Type B pancreatic cell (in vitro differentiated cells): ENCODE measurements around the gene SPRTN. TPM values are rescaled to one million over a fixed set of nuclear protein-coding genes. Genes with fewer than 3 reads are reported as not detected.

Experiments used
- DNase-seq: peaks from one replicate; pipeline ENCODE4 v3.0.0; 2021; ENCODE audit warnings: mixed read lengths; ENCODE audit not compliant: unreplicated experiment; ENCODE audit errors: extremely low spot score
- H3K27ac Mint-ChIP-seq: 2 replicates; pipeline ENCODE4 v1.8.0; 2021; ENCODE audit warnings: mild to moderate bottlenecking, mixed read lengths
- H3K27me3 Mint-ChIP-seq: 2 replicates; pipeline ENCODE4 v1.8.0; 2021; ENCODE audit warnings: mixed read lengths
- H3K36me3 Mint-ChIP-seq: 2 replicates; pipeline ENCODE4 v1.8.0; 2021; ENCODE audit warnings: mixed read lengths
- H3K4me1 Mint-ChIP-seq: one replicate; pipeline ENCODE4 v1.8.0; 2021; ENCODE audit warnings: mixed read lengths; ENCODE audit not compliant: unreplicated experiment
- H3K4me3 Mint-ChIP-seq: 2 replicates; pipeline ENCODE4 v1.8.0; 2021; ENCODE audit warnings: mild to moderate bottlenecking, mixed read lengths
- H3K9me3 Mint-ChIP-seq: 2 replicates; pipeline ENCODE4 v1.8.0; 2021; ENCODE audit warnings: mixed read lengths
- total RNA-seq: library from RNA; stranded (reverse); gene quantifications from 2 replicates; pipeline ENCODE4 v1.2.1, GENCODE V29; 2021; ENCODE audit warnings: low replicate concordance
- TF ChIP-seq, protein P1 (sequence below): fragments of 200-600 bp; sonication (generic); conservative IDR thresholded peaks from 2 replicates; pipeline ENCODE4 v1.5.0; 2021; ENCODE audit warnings: antibody characterized with exemption, mild to moderate bottlenecking

SPRTN gene
- total RNA-seq, 1 donor from 2014 or later: 14.5 TPM

DNA sequence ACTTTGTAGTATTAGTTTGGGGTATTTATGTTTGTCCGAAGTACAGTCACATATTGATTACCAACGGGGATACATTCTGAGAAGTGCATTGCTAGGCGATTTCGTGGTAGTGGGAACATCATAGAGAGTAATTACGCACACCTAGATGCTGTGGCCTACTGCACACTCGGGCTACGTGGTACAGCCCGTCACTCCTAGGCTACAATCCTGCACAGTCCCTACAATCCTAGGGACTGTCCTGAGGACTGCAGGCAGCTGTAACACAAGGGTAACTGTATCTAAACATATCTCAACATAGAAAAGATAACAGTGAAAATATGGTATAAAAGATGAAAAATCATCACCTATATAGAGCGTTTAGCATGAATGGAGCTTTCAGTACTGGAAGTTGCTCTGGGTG, 19.0 kb upstream of the SPRTN start:
- Mint-ChIP-seq H3K27me3 (no peaks in the 10 kb centered on the region), H3K9me3 (no peaks in the 10 kb centered on the region), H3K36me3 (no peaks in the 10 kb centered on the region), H3K4me1 (no peaks in the 10 kb centered on the region), H3K4me3 (no peak overlapping the region), H3K27ac (no peak overlapping the region)
- DNase-seq: no peak
- TF ChIP-seq, protein P1, sequence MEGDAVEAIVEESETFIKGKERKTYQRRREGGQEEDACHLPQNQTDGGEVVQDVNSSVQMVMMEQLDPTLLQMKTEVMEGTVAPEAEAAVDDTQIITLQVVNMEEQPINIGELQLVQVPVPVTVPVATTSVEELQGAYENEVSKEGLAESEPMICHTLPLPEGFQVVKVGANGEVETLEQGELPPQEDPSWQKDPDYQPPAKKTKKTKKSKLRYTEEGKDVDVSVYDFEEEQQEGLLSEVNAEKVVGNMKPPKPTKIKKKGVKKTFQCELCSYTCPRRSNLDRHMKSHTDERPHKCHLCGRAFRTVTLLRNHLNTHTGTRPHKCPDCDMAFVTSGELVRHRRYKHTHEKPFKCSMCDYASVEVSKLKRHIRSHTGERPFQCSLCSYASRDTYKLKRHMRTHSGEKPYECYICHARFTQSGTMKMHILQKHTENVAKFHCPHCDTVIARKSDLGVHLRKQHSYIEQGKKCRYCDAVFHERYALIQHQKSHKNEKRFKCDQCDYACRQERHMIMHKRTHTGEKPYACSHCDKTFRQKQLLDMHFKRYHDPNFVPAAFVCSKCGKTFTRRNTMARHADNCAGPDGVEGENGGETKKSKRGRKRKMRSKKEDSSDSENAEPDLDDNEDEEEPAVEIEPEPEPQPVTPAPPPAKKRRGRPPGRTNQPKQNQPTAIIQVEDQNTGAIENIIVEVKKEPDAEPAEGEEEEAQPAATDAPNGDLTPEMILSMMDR: no peak

DNA sequence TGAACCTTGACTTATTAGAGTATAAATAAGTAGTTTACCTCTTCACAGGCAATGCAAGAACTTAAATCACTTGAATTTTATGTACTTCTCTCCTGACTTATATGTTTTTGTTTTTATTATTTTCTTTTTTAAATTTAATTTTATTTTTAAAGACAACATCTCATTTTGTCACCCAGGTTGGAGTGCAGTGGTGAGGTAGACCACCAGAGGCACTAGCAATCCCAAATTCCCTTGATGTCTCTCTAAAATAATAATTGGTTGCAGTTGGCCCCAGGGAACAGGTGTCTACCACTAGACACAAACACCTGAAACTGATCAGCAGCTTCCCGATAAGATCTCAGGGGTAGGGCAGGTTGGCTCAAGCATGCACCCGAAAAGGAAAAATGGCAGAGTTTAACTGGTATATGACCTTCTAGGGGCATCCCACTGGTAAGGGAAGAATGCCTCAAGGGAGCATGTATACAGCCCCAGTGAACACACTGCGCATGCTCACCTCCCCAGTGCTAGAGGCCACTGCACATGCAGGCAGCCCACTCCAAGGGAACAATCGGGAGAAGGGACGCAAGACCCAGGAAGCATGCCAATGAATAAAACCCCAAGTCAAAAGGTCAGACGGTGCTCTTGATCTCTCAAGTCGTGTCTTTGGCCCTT, 15.1 kb upstream of the SPRTN start:
- no peaks in the 10 kb centered on the region for H3K9me3 Mint-ChIP-seq
- no peak overlapping the region for H3K4me3 Mint-ChIP-seq
- TF ChIP-seq, protein P1: peak; percentile 48
- H3K27ac Mint-ChIP-seq: no peak overlapping the region
- H3K36me3 Mint-ChIP-seq: no peaks in the 10 kb centered on the region
- no peaks in the 10 kb centered on the region for H3K4me1 Mint-ChIP-seq
- H3K27me3 Mint-ChIP-seq: no peaks in the 10 kb centered on the region
- DNase-seq: no peak

DNA sequence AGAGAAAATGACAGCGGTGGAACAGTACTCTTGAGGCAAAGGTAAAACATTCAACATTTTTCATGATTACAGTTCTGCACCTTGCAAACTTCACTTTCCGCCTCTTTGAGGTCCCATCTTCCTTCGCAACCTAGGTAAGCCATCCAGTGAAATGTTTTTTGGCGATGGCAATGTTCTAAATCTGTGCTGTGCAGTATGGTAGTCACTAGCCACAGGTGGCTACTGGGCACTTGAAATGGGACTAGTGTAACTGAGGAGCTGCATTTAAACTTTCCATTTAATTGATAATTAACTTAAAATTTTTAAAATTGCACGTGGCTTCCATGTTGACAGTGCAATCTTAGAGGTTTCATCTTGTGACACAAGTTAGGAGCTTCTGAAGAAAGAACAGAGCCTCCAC, 13.4 kb upstream of the SPRTN start:
- no peak overlapping the region for H3K27ac Mint-ChIP-seq
- H3K36me3 Mint-ChIP-seq: no peaks in the 10 kb centered on the region
- TF ChIP-seq, protein P1: no peak

DNA sequence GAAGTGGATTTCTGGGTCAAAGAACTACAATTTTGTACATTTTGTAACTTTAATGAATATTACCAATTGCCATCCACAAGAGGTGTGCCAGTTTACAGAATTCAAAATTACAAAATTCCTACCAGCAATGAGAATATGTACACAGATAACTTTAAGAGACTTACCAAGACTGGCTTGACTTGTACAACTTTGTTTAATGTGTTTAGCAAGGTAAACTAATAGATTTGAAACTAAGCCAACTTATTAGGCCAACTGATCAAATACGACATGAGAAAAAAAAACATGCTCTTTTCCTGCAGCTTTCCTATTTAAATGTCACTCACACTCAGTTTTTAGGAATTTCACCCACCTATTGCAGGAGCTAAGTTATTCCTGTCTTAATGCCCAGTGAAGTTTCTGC, 11.8 kb upstream of the SPRTN start:
- Mint-ChIP-seq H3K27me3 (no peaks in the 10 kb centered on the region), H3K9me3 (no peaks in the 10 kb centered on the region), H3K4me1 (no peaks in the 10 kb centered on the region), H3K4me3 (no peak overlapping the region), H3K27ac (no peak overlapping the region), H3K36me3 (no peaks in the 10 kb centered on the region)
- no peak for DNase-seq
- TF ChIP-seq, protein P1: no peak

More for the DNA sequence above, 13.4 kb upstream of the SPRTN start:
- H3K27me3 Mint-ChIP-seq: no peaks in the 10 kb centered on the region
- no peak for DNase-seq
- H3K4me1 Mint-ChIP-seq: no peaks in the 10 kb centered on the region
- no peak overlapping the region for H3K4me3 Mint-ChIP-seq
- no peaks in the 10 kb centered on the region for H3K9me3 Mint-ChIP-seq

DNA sequence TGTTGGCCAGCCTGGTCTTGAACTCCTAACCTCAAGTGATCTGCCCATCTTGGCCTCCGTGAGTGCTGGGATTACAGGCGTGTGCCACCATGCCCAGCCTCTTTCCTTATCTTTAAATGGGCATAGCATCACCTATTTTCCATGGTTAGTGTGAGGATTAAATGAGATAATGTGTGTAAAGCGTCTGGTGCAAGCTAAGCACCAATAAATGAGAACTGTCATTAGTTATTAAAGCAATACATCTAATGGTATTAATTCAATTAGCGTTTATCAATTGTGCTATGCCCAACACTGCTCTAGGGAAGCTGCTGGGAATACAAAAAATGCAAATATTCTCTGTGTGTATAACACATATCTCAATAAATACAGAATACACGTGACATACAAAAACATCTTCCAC, 10.5 kb upstream of the SPRTN start:
- Mint-ChIP-seq H3K27ac (no peak overlapping the region), H3K4me1 (peaks cover 5% of the 10 kb centered on the region), H3K9me3 (no peaks in the 10 kb centered on the region), H3K36me3 (peaks cover 4% of the 10 kb centered on the region), H3K27me3 (no peaks in the 10 kb centered on the region), H3K4me3 (no peak overlapping the region)
- no peak for DNase-seq
- TF ChIP-seq, protein P1: no peak
